ENCODE measurements around the gene FLT3.
"Not testable (repeated sequence)": the region's sequence is repeated elsewhere in the genome, so short reads cannot be mapped to it uniquely, and the experiment has no call there.

Gene FLT3

DNA sequence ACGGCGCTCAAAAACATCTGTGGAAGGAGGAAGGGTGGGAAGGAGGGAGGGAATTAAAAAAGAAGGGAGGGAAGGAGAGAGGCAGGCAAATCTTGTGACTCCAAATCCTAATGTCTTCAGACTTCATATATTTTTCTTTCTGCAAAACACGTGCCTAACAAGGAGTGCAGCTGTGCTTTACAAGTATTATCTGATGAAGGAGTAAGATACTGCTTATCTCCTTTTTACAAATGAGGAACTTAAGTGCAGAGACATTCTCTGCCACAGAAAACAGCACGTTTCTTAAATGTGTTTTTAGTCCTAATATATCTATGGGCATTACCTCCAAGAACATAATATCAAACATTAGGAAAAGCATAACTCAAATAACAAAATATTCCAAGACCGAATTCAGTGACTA lies 6.5 kb downstream of the FLT3 start:
- Histone ChIP-seq H3K36me3 (ENCODE audit: insufficient read depth, low read length) (no peaks in the 10 kb centered on the region), H3K9ac (ENCODE audit: insufficient read length) (no peak overlapping the region), H3K27ac (no peak overlapping the region), H3K4me3 (no peak overlapping the region), H3K9me3 (ENCODE audit: low read depth, low read length) (no peaks in the 10 kb centered on the region; the same call in 1 of the 2 replicates)
- DNase-seq (ENCODE audit: low read depth, low spot score) = no peak
- TF ChIP-seq FOXP2 (optimal IDR thresholded peaks at IDR 0.05; ENCODE audit: control extremely low read depth, extremely low read length, insufficient read depth) (no peak), EZH2 (IDR thresholded peaks at IDR 0.05) (no peak), POLR2AphosphoS5 (IDR thresholded peaks at IDR 0.05; ENCODE audit: borderline replicate concordance, low read depth, low read length) (no peak)

DNA sequence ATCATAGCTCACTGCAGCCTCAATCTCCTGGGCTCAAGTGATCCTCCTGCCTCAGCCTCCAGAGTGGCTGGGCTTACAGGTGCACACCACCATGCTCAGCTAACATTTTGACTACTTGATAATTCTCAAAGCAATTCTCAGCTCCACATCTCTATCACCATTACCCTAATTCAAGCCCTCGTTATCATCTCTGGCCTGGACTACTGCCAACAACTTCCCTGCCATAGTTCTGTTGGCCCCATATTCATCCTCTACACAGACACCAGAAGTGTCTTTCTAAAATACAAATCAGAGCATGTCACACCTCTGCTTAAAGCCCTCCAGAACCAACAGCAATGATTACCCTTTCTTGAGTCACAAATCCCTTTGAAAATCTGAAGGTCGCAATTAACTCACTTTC lies 7.9 kb downstream of the FLT3 start:
- TF ChIP-seq FOXP2 (optimal IDR thresholded peaks at IDR 0.05; ENCODE audit: control extremely low read depth, extremely low read length, insufficient read depth) = no peak
- TF ChIP-seq EZH2 (IDR thresholded peaks at IDR 0.05) = no peak
- no peak for TF ChIP-seq POLR2AphosphoS5 (IDR thresholded peaks at IDR 0.05; ENCODE audit: borderline replicate concordance, low read depth, low read length)
- no peak overlapping the region for H3K9ac ChIP-seq (ENCODE audit: insufficient read length)
- no peak overlapping the region for H3K27ac ChIP-seq
- H3K36me3 ChIP-seq (ENCODE audit: insufficient read depth, low read length) = no peaks in the 10 kb centered on the region
- no peak for DNase-seq (ENCODE audit: low read depth, low spot score)
- no peak overlapping the region for H3K4me3 ChIP-seq
- no peaks in the 10 kb centered on the region for H3K9me3 ChIP-seq (ENCODE audit: low read depth, low read length)

GRCh38 chr13:28089065-28089464 lies 11.3 kb downstream of the FLT3 start:
- no peak overlapping the region for H3K4me3 ChIP-seq
- H3K27ac ChIP-seq = no peak overlapping the region
- no peaks in the 10 kb centered on the region for H3K9me3 ChIP-seq (ENCODE audit: low read depth, low read length)
- no peak overlapping the region for H3K9ac ChIP-seq (ENCODE audit: insufficient read length)
- TF ChIP-seq EZH2 (IDR thresholded peaks at IDR 0.05) (no peak), FOXP2 (optimal IDR thresholded peaks at IDR 0.05; ENCODE audit: control extremely low read depth, extremely low read length, insufficient read depth) (no peak), POLR2AphosphoS5 (IDR thresholded peaks at IDR 0.05; ENCODE audit: borderline replicate concordance, low read depth, low read length) (no peak)
- DNase-seq (ENCODE audit: low read depth, low spot score) = no peak
- H3K36me3 ChIP-seq (ENCODE audit: insufficient read depth, low read length) = no peaks in the 10 kb centered on the region

GRCh38 chr13:28077820-28078219 lies 22.6 kb downstream of the FLT3 start:
- H3K9ac ChIP-seq (ENCODE audit: insufficient read length); H3K27ac ChIP-seq; H3K36me3 ChIP-seq (ENCODE audit: insufficient read depth, low read length); H3K9me3 ChIP-seq (ENCODE audit: low read depth, low read length); DNase-seq (ENCODE audit: low read depth, low spot score); H3K4me3 ChIP-seq: not testable (repeated sequence)

GRCh38 chr13:28077231-28077630 lies 23.1 kb downstream of the FLT3 start:
- Histone ChIP-seq H3K4me3 (no peak overlapping the region), H3K27ac (no peak overlapping the region), H3K36me3 (ENCODE audit: insufficient read depth, low read length) (no peaks in the 10 kb centered on the region), H3K9me3 (ENCODE audit: low read depth, low read length) (no peaks in the 10 kb centered on the region), H3K9ac (ENCODE audit: insufficient read length) (no peak overlapping the region)
- no peak for DNase-seq (ENCODE audit: low read depth, low spot score)
- TF ChIP-seq FOXP2 (optimal IDR thresholded peaks at IDR 0.05; ENCODE audit: control extremely low read depth, extremely low read length, insufficient read depth) (no peak), EZH2 (IDR thresholded peaks at IDR 0.05) (no peak), POLR2AphosphoS5 (IDR thresholded peaks at IDR 0.05; ENCODE audit: borderline replicate concordance, low read depth, low read length) (no peak)

GRCh38 chr13:28071424-28071823 lies 29.0 kb downstream of the FLT3 start:
- no peaks in the 10 kb centered on the region for H3K36me3 ChIP-seq (ENCODE audit: insufficient read depth, low read length)
- TF ChIP-seq EZH2 (IDR thresholded peaks at IDR 0.05) (no peak), POLR2AphosphoS5 (IDR thresholded peaks at IDR 0.05; ENCODE audit: borderline replicate concordance, low read depth, low read length) (no peak)
- no peak overlapping the region for H3K27ac ChIP-seq
- no peak overlapping the region for H3K4me3 ChIP-seq
- DNase-seq (ENCODE audit: low read depth, low spot score) = no peak
- H3K9ac ChIP-seq (ENCODE audit: insufficient read length) = no peak overlapping the region
- no peaks in the 10 kb centered on the region for H3K9me3 ChIP-seq (ENCODE audit: low read depth, low read length)

- Histone ChIP-seq H3K9ac (ENCODE audit: insufficient read length) (no peak overlapping the region), H3K27ac (no peak overlapping the region), H3K4me3 (no peak overlapping the region), H3K9me3 (ENCODE audit: low read depth, low read length) (no peaks in the 10 kb centered on the region), H3K36me3 (ENCODE audit: insufficient read depth, low read length) (no peaks in the 10 kb centered on the region)
- no peak for DNase-seq (ENCODE audit: low read depth, low spot score)
- no peak for TF ChIP-seq POLR2AphosphoS5 (IDR thresholded peaks at IDR 0.05; ENCODE audit: borderline replicate concordance, low read depth, low read length)
- no peak for TF ChIP-seq EZH2 (IDR thresholded peaks at IDR 0.05)
- TF ChIP-seq FOXP2 (optimal IDR thresholded peaks at IDR 0.05; ENCODE audit: control extremely low read depth, extremely low read length, insufficient read depth) = no peak
Measured at GRCh38 chr13:28067491-28067890, 32.9 kb downstream of the FLT3 start.

- H3K36me3 ChIP-seq (ENCODE audit: insufficient read depth, low read length) = no peaks in the 10 kb centered on the region
- no peak overlapping the region for H3K27ac ChIP-seq
- no peaks in the 10 kb centered on the region for H3K9me3 ChIP-seq (ENCODE audit: low read depth, low read length)
- no peak for DNase-seq (ENCODE audit: low read depth, low spot score)
- no peak overlapping the region for H3K4me3 ChIP-seq
- no peak overlapping the region for H3K9ac ChIP-seq (ENCODE audit: insufficient read length)
- no peak for TF ChIP-seq EZH2 (IDR thresholded peaks at IDR 0.05)
- no peak for TF ChIP-seq POLR2AphosphoS5 (IDR thresholded peaks at IDR 0.05; ENCODE audit: borderline replicate concordance, low read depth, low read length)
- no peak for TF ChIP-seq FOXP2 (optimal IDR thresholded peaks at IDR 0.05; ENCODE audit: control extremely low read depth, extremely low read length, insufficient read depth)
Measured at GRCh38 chr13:28058866-28059613, 41.3 kb downstream of the FLT3 start.

Measured in SK-N-MC (cell line).